Measurements from ENCODE around the gene TSGA10IP.
"Not testable (repeated sequence)": the region's sequence is repeated elsewhere in the genome, so short reads cannot be mapped to it uniquely, and the experiment has no call there.

TSGA10IP gene

DNA sequence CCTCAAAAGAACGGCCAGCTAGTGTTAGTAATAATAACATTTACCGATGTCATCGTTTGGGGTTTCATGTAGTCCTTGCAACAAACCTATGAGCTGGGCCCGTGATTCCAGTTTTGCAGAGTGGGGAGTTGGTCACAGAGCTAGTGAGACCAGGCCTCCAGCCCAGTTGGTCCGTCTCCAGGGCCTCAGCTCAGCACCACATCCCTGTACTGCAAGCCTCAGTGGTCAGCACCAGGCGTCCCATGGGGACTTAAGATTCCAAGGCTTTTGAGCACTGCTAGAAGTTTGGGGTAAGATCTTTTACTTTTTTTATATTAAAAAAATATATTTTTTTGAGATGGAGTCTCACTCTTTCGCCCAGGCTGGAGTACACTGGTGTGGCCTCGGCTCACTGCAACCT is 1.1 kb upstream of the TSGA10IP start:
- Histone ChIP-seq H3K27ac (no peak overlapping the region), H3K4me3 (no peak overlapping the region)

DNA sequence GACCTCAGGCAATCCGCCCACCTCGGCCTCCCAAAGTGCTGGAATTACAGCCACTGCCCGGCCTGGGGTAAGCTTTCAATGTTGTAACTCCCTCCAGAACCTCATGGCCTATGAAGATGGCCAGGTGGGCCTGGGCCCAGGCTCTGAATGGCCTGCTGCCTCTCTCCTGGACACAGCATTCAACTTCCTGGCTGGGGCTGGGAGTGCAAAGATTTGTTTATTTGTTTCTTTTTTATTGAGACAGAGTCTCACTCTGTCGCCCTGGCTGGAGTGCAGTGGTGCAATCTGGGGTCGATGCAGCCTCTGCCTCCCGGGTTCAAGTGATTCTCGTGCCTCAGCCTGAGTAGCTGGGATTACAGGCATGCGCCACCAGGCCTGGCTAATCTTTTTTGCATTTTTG is 513 bp upstream of the TSGA10IP start:
- Histone ChIP-seq H3K4me3 (no peak overlapping the region), H3K27ac (no peak overlapping the region)

DNA sequence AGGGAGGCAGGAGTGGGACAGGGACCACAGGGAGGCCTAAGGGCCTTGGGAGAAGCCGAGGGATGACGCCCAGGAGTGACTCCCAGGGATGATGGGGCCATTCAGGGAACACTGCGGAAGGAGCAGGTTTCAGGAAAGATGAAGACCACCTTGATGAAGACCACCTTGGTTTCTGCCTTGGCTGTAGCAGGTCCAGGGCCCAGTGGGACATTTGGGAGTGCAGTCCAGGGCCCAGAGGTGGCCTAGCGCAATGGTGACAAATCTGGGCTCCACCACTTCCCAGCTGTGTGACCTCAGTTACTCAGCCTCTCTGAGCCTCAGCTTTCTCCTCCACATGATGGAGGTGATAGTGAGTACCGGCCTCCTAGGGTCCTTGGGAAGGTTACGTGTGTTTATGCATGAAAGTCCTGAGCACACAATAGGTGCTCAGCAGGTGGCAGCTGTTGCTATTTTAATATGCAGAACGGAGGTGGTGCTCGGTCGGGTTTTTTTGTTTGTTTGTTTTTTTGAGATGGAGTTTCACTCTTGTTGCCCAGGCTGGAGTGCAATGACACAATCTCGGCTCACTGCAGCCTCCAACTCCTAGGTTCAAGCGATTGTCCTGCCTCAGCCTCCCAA is 770 bp downstream of the TSGA10IP start:
- no peak overlapping the region for H3K4me3 ChIP-seq

DNA sequence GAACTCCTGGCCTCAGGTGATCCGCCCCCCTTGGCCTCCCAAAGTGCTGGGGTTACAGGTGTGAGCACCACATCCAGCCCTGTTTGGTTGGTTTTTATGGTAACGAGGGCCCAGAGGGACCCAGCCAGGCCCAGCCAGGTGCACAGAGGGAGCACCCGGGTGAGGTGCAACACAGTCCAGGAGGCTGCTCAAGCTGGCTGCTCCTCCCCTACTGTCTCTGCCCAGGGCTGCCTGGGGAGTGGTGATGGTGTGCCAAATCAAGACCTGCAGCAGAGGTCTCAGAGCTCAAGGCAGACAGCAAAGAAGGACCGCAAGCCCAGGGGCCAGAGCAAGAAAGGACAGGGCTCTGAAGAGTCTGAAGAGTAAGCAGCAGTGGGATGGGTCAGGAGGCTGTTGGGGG is 1.4 kb downstream of the TSGA10IP start:
- Histone ChIP-seq H3K4me3 (no peak overlapping the region), H3K27ac (no peak overlapping the region)

More for the DNA sequence above, 770 bp downstream of the TSGA10IP start:
- H3K27ac ChIP-seq, result no peak overlapping the region

DNA sequence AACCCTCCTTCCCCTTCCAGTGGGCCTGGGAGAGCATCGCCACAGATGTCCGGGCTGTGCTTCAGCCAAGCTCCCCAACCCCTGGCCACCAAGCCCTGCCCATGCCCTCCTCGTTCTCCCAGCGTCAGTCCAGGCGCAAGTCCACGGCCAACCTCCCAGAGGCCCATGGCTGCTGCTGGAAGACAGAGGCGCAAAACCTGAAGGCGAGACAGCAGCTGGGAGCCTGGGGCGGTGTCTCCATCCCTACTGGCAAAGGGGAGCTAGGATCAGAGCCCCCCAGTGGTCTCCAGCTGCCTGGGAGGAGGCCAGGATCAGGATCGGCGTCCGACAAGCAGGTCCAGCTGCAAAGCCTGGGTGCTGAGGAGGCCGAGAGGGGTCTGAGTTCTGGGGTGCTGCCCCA is 1.9 kb downstream of the TSGA10IP start:
- Histone ChIP-seq H3K27ac (no peak overlapping the region), H3K4me3 (no peak overlapping the region)

DNA sequence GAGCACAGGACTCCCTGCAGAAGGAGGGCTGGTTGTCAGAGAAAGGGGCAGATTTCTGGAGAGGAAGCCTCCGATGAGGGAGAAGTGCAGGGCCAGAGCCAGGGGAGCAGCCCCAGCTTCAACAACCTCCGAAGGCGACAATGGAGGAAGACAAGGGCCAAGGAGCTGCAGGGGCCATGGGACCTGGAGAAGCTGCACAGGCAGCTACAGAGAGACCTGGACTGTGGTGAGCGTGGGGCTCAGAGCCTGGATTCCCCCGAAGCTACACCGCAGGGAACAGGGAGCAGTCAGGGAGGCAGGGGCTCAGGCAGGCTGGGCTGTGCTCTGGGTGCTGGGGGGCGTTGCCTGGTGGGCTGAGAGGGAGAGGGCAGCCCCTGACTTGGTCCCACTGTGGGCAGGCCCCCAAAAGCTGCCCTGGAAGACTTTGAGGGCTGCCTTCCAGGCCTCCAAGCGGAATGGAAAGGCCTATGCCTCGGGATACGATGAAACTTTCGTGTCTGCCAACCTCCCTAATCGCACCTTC is 2.4 kb downstream of the TSGA10IP start:
- Histone ChIP-seq H3K4me3 (no peak overlapping the region), H3K27ac (no peak overlapping the region)

DNA sequence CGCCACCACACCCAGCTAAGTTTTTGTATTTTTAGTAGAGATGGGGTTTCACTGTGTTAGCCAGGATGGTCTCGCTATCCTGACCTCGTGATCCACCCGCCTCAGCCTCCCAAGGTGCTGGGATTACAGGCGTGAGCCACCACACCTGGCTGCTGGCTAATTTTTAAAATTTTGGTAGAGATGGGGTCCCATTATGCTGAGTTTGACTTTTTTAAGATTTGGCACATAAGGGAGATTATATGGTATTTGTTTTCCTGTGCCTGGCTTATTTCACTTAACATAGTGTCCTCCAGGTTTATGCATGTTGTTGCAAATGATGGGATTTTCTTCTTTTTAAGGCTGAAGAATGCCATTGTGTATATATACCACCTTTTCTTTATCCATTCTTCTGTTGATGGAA is 5.4 kb downstream of the TSGA10IP start:
- not testable (repeated sequence) for H3K27ac ChIP-seq, H3K4me3 ChIP-seq

DNA sequence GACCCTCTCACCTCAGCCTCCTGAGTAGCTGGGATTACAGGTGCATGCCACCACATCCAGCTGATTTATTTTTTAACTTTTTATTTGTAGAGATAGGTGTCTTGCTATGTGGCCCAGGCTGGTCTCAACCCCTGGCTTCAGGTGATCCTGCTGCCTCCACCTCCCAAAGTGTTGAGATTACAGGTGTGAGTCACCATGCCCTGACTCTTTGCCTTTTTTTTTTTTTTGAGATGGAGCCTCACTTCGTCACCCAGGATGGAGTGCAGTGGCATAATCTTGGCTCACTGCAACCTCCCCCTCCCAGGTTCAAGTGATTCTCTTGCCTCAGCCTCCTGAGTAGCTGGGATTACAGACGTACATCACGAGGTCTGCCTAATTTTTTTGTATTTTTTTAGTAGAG is 6.4 kb downstream of the TSGA10IP start:
- not testable (repeated sequence) for H3K4me3 ChIP-seq

DNA sequence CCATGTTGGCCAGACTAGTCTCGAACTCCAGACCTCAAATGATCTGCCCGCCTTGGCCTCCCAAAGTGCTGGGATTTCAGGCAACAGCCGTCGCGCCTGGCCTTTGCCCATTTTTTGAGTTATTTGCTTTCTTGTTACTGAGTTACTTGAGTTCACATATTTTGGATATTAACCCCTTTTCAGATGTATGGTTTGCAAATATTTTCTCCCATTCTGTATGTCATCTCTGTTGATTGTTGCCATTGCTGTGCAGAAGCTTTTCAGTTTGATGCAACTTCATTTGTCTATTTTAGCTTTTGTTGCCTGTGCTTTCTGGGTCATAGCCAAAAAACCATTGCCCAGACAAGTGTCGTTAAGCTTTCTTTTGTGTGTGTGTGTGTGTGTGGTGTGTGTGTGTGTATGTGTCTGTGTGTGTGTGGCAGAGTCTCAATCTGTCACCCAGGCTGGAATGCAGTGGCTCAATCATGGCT is 6.8 kb downstream of the TSGA10IP start:
- no peak overlapping the region for H3K27ac ChIP-seq
- no peak overlapping the region for H3K4me3 ChIP-seq

More for the DNA sequence above, 6.4 kb downstream of the TSGA10IP start:
- not testable (repeated sequence) for H3K27ac ChIP-seq

DNA sequence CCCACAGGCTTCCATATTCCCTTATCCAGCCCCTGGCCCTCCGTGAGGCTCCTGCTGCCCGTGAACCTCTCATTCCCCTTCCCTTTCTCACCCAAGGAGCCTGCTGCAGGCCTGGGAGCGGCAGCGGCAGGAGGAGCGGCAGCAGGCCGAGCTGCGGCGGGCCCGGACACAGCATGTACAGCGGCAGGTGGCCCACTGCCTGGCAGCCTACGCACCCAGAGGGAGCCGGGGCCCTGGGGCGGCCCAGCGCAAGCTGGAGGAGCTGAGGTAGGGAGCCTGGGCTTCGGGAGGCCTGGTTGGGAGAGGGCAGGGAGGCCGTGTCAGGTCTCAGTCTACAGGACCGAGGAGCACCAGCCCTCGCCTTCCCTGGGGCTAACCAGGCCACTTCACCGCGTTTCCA is 8.2 kb downstream of the TSGA10IP start:
- Histone ChIP-seq H3K27ac (peak overlapping the region in 1 of 21 experiments; percentile 24), H3K4me3 (no peak overlapping the region)

DNA sequence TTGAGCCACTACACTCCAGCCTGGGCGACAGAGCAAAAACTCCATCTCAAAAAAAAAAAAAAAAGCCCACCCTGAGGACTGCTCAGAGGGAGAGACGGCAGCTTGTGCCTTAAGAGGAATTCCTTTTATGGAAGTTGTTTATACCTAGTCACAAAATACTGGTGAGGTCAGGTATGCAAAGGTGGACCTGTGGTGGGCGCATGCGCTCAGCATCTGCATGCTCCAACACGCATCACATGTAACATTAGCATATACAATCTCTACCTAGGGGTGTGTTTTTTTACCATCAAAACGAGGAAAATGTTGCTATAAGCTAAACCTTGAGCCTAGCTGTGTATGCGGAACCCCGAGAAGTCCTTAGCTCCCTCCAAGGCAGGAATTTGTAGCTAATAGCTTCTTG is 9.5 kb downstream of the TSGA10IP start:
- H3K27ac ChIP-seq, result no peak overlapping the region
- H3K4me3 ChIP-seq, result no peak overlapping the region

DNA sequence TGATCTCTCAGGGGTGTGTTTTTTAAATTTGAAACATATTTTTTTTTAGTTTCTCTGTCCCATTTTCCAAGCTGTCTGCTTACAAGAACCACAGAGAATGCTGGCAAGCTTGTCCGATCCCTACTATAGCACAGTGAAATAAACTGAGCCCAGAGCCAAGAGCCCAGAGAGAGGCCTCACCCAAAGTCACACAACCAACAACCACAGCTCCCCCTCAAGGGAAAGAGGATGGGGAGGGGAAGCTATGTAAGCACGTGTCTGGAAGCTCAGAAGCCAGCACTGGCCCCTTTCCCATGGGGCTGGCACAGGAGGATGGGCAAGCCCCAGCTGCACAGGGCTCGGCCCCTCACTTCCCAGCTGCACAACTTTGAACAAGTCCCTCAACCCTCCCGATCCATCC is 13.0 kb downstream of the TSGA10IP start:
- H3K4me3 ChIP-seq, result no peak overlapping the region
- no peak overlapping the region for H3K27ac ChIP-seq

DNA sequence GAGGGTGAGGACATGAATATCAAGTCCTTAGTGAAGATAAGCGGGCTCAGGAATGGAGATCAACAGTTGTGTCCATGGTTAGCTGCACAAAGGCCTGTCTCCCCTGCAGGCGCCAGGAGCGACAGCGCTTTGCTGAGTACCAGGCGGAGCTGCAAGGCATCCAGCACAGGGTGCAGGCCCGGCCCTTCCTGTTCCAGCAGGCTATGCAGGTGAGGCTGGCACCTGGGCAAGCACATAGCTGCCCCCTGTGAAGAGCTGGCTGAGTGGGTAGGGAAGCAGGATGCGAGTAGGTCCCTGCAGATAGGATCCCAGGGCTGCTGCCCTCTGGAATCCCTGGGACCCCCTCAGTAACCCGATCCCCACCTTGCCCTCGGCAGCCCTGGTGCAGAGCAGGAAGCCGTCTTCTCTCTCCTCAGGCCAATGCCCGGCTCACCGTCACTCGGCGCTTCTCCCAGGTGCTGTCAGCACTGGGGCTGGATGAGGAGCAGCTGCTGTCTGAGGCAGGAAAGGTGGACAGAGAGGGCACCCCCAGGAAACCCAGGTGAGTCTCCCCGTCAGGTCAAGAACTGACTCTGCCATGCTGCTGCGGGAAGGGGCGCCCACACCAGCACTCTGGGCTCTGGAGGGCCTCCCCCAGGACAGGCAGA is 13.6 kb downstream of the TSGA10IP start:
- no peak overlapping the region for H3K27ac ChIP-seq
- no peak overlapping the region for H3K4me3 ChIP-seq

DNA sequence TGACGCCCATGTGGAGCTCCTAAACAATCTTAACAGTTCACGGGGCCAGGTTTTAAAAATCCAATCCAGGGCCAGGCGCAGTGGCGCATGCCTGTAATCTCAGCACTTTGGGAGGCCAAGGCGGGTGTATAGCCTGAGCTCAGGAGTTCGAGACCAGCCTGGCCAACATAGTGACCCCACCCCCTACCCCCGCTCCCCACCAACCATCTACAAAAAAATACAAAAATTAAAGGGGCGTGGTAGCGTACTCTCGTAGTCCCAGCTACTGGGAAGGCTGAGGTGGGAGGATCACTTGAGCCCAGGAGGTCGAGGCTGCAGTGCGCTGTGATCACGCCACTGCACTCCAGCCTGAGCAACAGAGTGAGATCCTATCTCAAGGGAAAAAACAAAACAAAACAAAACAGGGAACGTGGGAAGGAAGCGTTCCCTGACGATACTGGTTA is 15.6 kb downstream of the TSGA10IP start:
- Histone ChIP-seq H3K27ac (peak overlapping the region in 20 of 21 experiments; percentile 85 to 99 (median 95)), H3K4me3 (peak overlapping the region; percentile 69 to 100 (median 96))

DNA sequence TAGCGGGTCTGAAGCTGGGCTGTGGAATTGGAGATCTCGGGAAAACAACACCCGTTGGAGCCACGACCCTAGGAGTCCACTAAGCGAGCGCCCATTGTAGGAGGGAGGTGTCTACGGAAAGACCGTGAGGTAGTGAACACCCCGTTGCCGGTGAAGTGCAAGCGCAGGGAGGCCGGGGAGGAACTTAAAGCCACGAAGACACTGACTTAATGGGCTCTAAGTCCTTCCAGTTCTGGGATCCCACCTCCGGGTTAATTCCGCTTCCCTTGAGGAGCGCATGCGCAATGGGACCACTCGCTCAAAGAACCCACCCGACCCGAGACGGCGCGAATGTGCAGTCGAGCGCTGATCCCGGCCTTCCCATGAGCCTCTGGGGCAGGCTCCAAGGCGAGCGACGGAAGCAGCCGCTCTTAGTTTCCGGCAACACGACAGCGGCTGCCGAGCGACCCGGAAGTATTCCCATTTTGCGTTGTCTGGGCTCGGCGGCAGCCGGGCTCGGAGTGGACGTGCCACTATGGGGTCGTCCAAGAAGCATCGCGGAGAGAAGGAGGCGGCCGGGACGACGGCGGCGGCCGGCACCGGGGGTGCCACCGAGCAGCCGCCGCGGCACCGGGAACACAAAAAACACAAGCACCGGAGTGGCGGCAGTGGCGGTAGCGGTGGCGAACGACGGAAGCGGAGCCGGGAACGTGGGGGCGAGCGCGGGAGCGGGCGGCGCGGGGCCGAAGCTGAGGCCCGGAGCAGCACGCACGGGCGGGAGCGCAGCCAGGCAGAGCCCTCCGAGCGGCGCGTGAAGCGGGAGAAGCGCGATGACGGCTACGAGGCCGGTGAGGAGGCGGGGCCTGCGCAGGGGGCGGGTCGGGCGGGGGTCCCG is 16.2 kb downstream of the TSGA10IP start, which contains the start of gene SART1:
TSS of gene SART1 (plus strand) at position 468 of the 874 bp plus-strand sequence. CDS start at position 515, 47 bp downstream.
- Histone ChIP-seq H3K4me3 (peak within 1 kb of the TSS; percentile 69 to 100 (median 96)), H3K27ac (peak within 1 kb of the TSS; percentile 82 to 99 (median 94))

DNA sequence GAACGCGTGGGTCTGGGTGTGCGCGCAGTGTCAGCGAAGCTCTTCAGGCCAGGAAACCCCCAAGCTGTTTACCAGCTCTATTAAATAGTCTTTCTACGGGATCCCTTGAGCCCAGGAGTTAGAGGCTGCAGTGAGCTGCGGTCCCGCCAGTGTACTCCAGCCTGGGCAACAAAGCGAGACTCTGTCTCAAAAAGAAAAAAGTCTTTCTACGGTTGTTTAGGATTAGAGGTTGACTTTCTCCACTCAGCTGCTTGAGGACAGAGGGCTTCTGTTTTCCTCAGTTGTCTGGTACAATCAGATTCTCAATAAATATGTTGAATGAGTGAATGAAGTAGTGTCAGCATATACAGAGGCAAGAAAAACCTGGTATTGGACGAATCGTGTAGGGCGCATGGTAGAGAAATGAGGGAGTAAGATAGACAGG is 16.9 kb downstream of the TSGA10IP start:
- H3K4me3 ChIP-seq, result peak overlapping the region; percentile 69 to 100 (median 96)
- H3K27ac ChIP-seq, result peak overlapping the region; percentile 82 to 99 (median 94)

DNA sequence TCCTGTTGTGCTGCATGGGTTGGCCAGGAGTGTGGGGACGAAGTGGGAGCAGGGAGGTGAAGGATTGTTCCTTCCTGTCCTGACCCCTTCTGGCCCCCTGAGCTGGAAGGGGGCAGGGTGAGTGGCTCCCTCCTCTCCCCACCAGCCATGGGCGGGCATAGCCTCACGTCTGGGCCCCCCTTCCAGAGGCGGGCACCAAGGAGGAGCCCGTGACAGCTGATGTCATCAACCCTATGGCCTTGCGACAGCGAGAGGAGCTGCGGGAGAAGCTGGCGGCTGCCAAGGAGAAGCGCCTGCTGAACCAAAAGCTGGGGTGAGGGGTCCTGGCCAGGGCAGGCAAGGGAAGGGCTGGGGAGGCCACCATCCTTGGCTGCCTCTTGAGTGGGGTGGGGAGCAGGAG is 19.6 kb downstream of the TSGA10IP start:
- Histone ChIP-seq H3K27ac (no peak overlapping the region), H3K4me3 (no peak overlapping the region)

DNA sequence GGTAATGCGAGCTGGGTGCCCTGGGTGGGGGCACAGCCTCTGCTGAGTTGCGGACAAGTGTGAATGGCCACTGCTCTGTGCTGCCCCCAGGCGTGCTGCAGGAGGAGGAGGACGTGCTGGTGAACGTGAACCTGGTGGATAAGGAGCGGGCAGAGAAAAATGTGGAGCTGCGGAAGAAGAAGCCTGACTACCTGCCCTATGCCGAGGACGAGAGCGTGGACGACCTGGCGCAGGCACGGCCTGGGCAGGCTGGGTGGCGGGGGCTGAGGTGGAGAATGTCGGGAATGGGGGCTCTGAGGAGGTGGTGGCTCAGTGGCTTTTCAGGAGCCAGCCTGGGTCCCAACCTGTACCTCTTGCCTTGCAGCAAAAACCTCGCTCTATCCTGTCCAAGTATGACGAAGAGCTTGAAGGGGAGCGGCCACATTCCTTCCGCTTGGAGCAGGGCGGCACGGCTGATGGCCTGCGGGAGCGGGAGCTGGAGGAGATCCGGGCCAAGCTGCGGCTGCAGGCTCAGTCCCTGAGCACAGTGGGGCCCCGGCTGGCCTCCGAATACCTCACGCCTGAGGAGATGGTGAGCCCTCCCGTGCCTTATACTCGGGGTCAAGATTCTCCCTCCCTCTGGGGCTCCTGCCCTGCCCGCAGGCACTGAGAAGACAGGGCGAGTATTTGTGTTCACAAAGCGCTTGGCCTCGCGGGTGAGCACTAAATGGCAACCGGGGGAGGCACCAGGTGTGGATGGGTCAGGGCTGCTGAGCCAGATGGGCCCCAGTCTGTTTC is 20.9 kb downstream of the TSGA10IP start:
- Histone ChIP-seq H3K4me3 (no peak overlapping the region), H3K27ac (no peak overlapping the region)

DNA sequence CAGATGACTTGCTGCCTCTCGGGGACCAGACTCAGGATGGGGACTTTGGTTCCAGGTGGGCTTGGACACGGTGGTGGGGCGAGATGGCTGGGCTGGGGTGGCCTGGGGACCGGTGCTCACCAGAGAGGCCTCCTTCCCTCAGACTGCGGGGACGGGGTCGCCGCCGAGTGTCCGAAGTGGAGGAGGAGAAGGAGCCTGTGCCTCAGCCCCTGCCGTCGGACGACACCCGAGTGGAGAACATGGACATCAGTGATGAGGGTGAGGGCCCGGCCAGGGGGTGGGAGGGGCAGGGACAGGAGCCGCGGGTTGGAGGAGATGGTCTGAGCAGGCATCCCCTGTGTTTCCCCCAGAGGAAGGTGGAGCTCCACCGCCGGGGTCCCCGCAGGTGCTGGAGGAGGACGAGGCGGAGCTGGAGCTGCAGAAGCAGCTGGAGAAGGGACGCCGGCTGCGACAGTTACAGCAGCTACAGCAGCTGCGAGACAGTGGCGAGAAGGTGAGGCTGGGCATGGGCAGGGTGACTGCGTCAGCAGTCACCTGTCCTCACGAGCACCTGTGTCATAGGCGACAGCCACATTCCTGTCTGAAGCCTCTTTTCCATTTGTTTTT is 22.2 kb downstream of the TSGA10IP start:
- H3K27ac ChIP-seq, result no peak overlapping the region
- H3K4me3 ChIP-seq, result no peak overlapping the region

Data from skin epidermis (tissue), 12 donors.